Upper lobe of right lung (tissue), 1 donor: ENCODE measurements around the gene GPX7. TPM values are rescaled to one million over a fixed set of nuclear protein-coding genes. Genes with fewer than 3 reads are reported as not detected.

Experiments
- ATAC-seq: fragments of 200-7000 bp; cut with Tn5 transposase; one replicate; pipeline ENCODE4 v1.9.1; 2020; ENCODE audit warnings: mild to moderate bottlenecking, moderate library complexity
- DNase-seq: peaks from one replicate; pipeline ENCODE4 v3.0.0-alpha.2; 2020
- H3K27ac ChIP-seq: fragments of 200-600 bp; one replicate; pipeline ENCODE4 v1.8.0; 2022
- H3K27me3 ChIP-seq: fragments of 200-600 bp; one replicate; pipeline ENCODE4 v1.8.0; 2022; ENCODE audit warnings: mild to moderate bottlenecking
- H3K36me3 ChIP-seq: fragments of 200-600 bp; one replicate; pipeline ENCODE4 v1.8.0; 2022
- H3K4me1 ChIP-seq: fragments of 200-600 bp; one replicate; pipeline ENCODE4 v1.8.0; 2022
- H3K4me3 ChIP-seq: fragments of 200-600 bp; one replicate; pipeline ENCODE4 v1.8.0; 2022; ENCODE audit warnings: mild to moderate bottlenecking
- H3K9me3 ChIP-seq: fragments of 200-600 bp; one replicate; pipeline ENCODE4 v1.8.0; 2022
- CTCF ChIP-seq: fragments of 200-600 bp; IDR thresholded peaks from one replicate; pipeline ENCODE4 v1.8.0; 2022; ENCODE audit warnings: antibody characterized with exemption
- intact Hi-C: fragments of 100-400 bp; cut with DNase I; formaldehyde crosslinking; loops from one replicate; pipeline ENCODE4 v1.11.0; 2022
- total RNA-seq: library from RNA; stranded (reverse); fragmentation: NEBNext Ultra II Directional; extraction: Animal tissue kit (Norgen Biotek cat#: 25700); gene quantifications from one replicate; pipeline ENCODE4 v1.2.1, GENCODE V29; 2021
- donor health status: DM: no; HTN: yes; CAD: no; lungs with severe emphysema.

The GPX7 gene
- total RNA-seq, 1 donor from 2014 or later, result 6.2 TPM

GRCh38 chr1:52631759-52632331, 29.7 kb downstream of the GPX7 start:
- peaks cover 24% of the 10 kb centered on the region for H3K27me3 ChIP-seq
- ATAC-seq, result peak; percentile 40
- no peak for DNase-seq
- no peak overlapping the region for H3K4me3 ChIP-seq
- H3K4me1 ChIP-seq, result no peaks in the 10 kb centered on the region
- no peak for TF ChIP-seq CTCF
- no peak overlapping the region for H3K27ac ChIP-seq
- no peaks in the 10 kb centered on the region for H3K9me3 ChIP-seq
- H3K36me3 ChIP-seq, result no peaks in the 10 kb centered on the region
- intact Hi-C loops, result no loop called here

- no peaks in the 10 kb centered on the region for H3K4me1 ChIP-seq
- peak within 1 kb of the TSS; percentile 48 for H3K4me3 ChIP-seq
- peak within 1 kb of the TSS; percentile 51 for H3K27ac ChIP-seq
- H3K9me3 ChIP-seq, result no peaks in the 10 kb centered on the region
- no peaks in the 10 kb centered on the region for H3K36me3 ChIP-seq
- H3K27me3 ChIP-seq, result peaks cover 24% of the 10 kb centered on the region
- intact Hi-C loops, result no loop called here
- ATAC-seq, result peak; percentile 74
- DNase-seq, result peak; percentile 76
- no peak for TF ChIP-seq CTCF
These were observed 30.6 kb downstream of the GPX7 start, which contains the start of gene SHISAL2A for GRCh38 chr1:52632732-52633290. TSS of gene SHISAL2A (plus strand) at chr1:52633168. CDS start at chr1:52633494, 326 bp downstream.

- DNase-seq (peak; percentile 65), ATAC-seq (no peak)
- Histone ChIP-seq H3K9me3 (no peaks in the 10 kb centered on the region), H3K4me1 (no peaks in the 10 kb centered on the region), H3K4me3 (peak overlapping the region; percentile 48), H3K36me3 (no peaks in the 10 kb centered on the region), H3K27me3 (peaks cover 24% of the 10 kb centered on the region), H3K27ac (peak overlapping the region; percentile 51)
- intact Hi-C loops, result no loop called here
- no peak for TF ChIP-seq CTCF
These were observed 31.2 kb downstream of the GPX7 start for GRCh38 chr1:52633291-52633754.

- no peak overlapping the region for H3K27ac ChIP-seq
- no peaks in the 10 kb centered on the region for H3K36me3 ChIP-seq
- peaks cover 24% of the 10 kb centered on the region for H3K27me3 ChIP-seq
- no peak for DNase-seq
- no peaks in the 10 kb centered on the region for H3K4me1 ChIP-seq
- peak overlapping the region; percentile 48 for H3K4me3 ChIP-seq
- intact Hi-C loops, result no loop called here
- TF ChIP-seq CTCF, result no peak
- no peaks in the 10 kb centered on the region for H3K9me3 ChIP-seq
- ATAC-seq, result no peak
These were observed 31.9 kb downstream of the GPX7 start for GRCh38 chr1:52634111-52634510.

GRCh38 chr1:52635321-52636089, 33.3 kb downstream of the GPX7 start:
- no peak for DNase-seq
- H3K4me3 ChIP-seq, result no peak overlapping the region
- no peak for ATAC-seq

More at GRCh38 chr1:52635321-52636089, 33.3 kb downstream of the GPX7 start:
- intact Hi-C loops, result no loop called here
- Histone ChIP-seq H3K9me3 (no peaks in the 10 kb centered on the region), H3K27me3 (peaks cover 24% of the 10 kb centered on the region), H3K36me3 (no peaks in the 10 kb centered on the region), H3K4me1 (no peaks in the 10 kb centered on the region), H3K27ac (no peak overlapping the region)
- TF ChIP-seq CTCF, result no peak
